B cell (primary cell): ENCODE results near the gene TRHDE. TPM values are rescaled to one million over a fixed set of nuclear protein-coding genes. Genes with fewer than 3 reads are reported as not detected.

Source experiments
- ATAC-seq: fragments of 200-7000 bp; cut with Tn5 transposase; one replicate; pipeline ENCODE4 v1.10.0; 2021; ENCODE audit warnings: low read depth, mild to moderate bottlenecking, moderate number of reproducible peaks, moderate library complexity
- CTCF ChIA-PET: fragments of 350-600 bp; sonication (Branson Sonifier 250); formaldehyde crosslinking; loops from one replicate; lab custom pipeline; 2021; ENCODE audit warnings: antibody characterized with exemption, inconsistent platforms; lab: Charles Lee
- POLR2A ChIA-PET: fragments of 350-600 bp; sonication (Branson Sonifier 250); formaldehyde crosslinking; loops from one replicate; lab custom pipeline; 2021; ENCODE audit warnings: antibody characterized with exemption; lab: Charles Lee
- DNase-seq: peaks from one replicate; pipeline ENCODE4 v3.0.0; 2013
- H2AFZ ChIP-seq: 2 replicates; pipeline ENCODE4 v1.6.1; 2012; ENCODE audit warnings: mild to moderate bottlenecking, low read depth, low read length; ENCODE audit not compliant: insufficient read depth, poor library complexity, severe bottlenecking
- H3K27ac ChIP-seq, 2 donors: 1 replicate in 1 of 2; 2 replicates in 1 of 2; pipeline ENCODE4 v1.5.1; 2012 to 2013; ENCODE audit warnings: low read length in 2 of 2, mild to moderate bottlenecking in 2 of 2, moderate library complexity in 1 of 2
- H3K27me3 ChIP-seq, 4 experiments: fragments of 200-600 bp in 1 of 4; sonication (generic) in 1 of 4; replicated peaks in 1 of 4; 1 replicate in 2 of 4; 2 replicates in 2 of 4; pipeline versions ENCODE4 v1.6.1 to v1.7.0; 2013 to 2016; ENCODE audit warnings: low read length in 3 of 4, mild to moderate bottlenecking in 2 of 4, mixed read lengths in 1 of 4, moderate library complexity in 1 of 4; ENCODE audit not compliant: insufficient read depth in 4 of 4, control insufficient read depth in 3 of 4; ENCODE audit errors: control extremely low read depth in 1 of 4
- H3K36me3 ChIP-seq, 2 experiments: replicated peaks in 1 of 2; 1 replicate in 1 of 2; 2 replicates in 1 of 2; pipeline versions ENCODE4 v1.6.1 to v1.7.1; 2013; ENCODE audit warnings: low read length in 1 of 2; ENCODE audit not compliant: insufficient read depth in 2 of 2, control insufficient read depth in 1 of 2; ENCODE audit errors: control extremely low read depth in 1 of 2, extremely low read depth in 1 of 2
- H3K4me1 ChIP-seq, 2 donors: fragments of 200-600 bp in 1 of 2; sonication (generic) in 1 of 2; 1 replicate in 1 of 2; 2 replicates in 1 of 2; pipeline versions ENCODE4 v1.5.1 to v1.6.1; 2013 to 2017; ENCODE audit warnings: low read length in 2 of 2; ENCODE audit not compliant: control insufficient read depth in 2 of 2, insufficient read depth in 2 of 2
- H3K4me2 ChIP-seq: replicated peaks from 2 replicates; pipeline ENCODE3; 2012; ENCODE audit warnings: mild to moderate bottlenecking, low read depth, low read length; ENCODE audit not compliant: poor library complexity, severe bottlenecking
- H3K4me3 ChIP-seq, 5 experiments: fragments of 200-600 bp in 1 of 5; sonication (generic) in 1 of 5; 1 replicate in 3 of 5; 2 replicates in 2 of 5; pipeline versions ENCODE4 v1.5.1 to v1.7.0; 2011 to 2016; ENCODE audit warnings: low read length in 4 of 5, mild to moderate bottlenecking in 4 of 5, low read depth in 2 of 5, control low read depth in 1 of 5, moderate library complexity in 1 of 5; ENCODE audit not compliant: insufficient read depth in 1 of 5; ENCODE audit errors: control extremely low read depth in 1 of 5, extremely low read depth in 1 of 5
- H3K79me2 ChIP-seq: fragments of 200-600 bp; sonication (generic); one replicate; pipeline ENCODE4 v1.6.0; 2016; ENCODE audit warnings: low read length; ENCODE audit not compliant: control insufficient read depth, insufficient read depth
- H3K9ac ChIP-seq: fragments of 200-600 bp; sonication (generic); 2 replicates; pipeline ENCODE4 v1.6.1; 2017; ENCODE audit warnings: mild to moderate bottlenecking, low read length, moderate library complexity
- H3K9me3 ChIP-seq, 3 donors: one replicate each; pipeline versions ENCODE4 v1.6.1 to v1.7.1; 2013; ENCODE audit warnings: low read length in 2 of 3; ENCODE audit not compliant: control insufficient read depth in 2 of 3, insufficient read depth in 1 of 3; ENCODE audit errors: control extremely low read depth in 1 of 3
- H4K20me1 ChIP-seq: 2 replicates; pipeline ENCODE4 v1.6.0; 2012; ENCODE audit warnings: mild to moderate bottlenecking, low read length; ENCODE audit not compliant: insufficient read depth, control insufficient read depth, poor library complexity, severe bottlenecking
- H3K27ac Mint-ChIP-seq: one replicate; pipeline ENCODE4 v1.8.0; 2021; ENCODE audit warnings: mixed read lengths
- H3K27me3 Mint-ChIP-seq: one replicate; pipeline ENCODE4 v1.8.0; 2021; ENCODE audit warnings: mixed read lengths
- H3K4me1 Mint-ChIP-seq: one replicate; pipeline ENCODE4 v1.8.0; 2021; ENCODE audit warnings: mixed read lengths
- H3K4me3 Mint-ChIP-seq: one replicate; pipeline ENCODE4 v1.8.0; 2021; ENCODE audit warnings: mixed read lengths
- H3K9me3 Mint-ChIP-seq: one replicate; pipeline ENCODE4 v1.8.0; 2022; ENCODE audit warnings: mixed read lengths; ENCODE audit not compliant: insufficient read depth
- EZH2 ChIP-seq: IDR thresholded peaks from 2 replicates; pipeline ENCODE4 v1.6.1; 2012; ENCODE audit warnings: borderline replicate concordance, low read depth, mild to moderate bottlenecking, moderate library complexity, low read length; ENCODE audit not compliant: insufficient read depth, poor library complexity, severe bottlenecking
- WGBS: methylation state at CpG from one replicate; pipeline ENCODE4 v1.1.5; 2013; ENCODE audit warnings: missing lambda C conversion rate; ENCODE audit not compliant: insufficient coverage; 5-methylcytosine and 5-hydroxymethylcytosine counted together
- intact Hi-C: fragments of 100-400 bp; cut with micrococcal nuclease; formaldehyde crosslinking; loops from one replicate; pipeline ENCODE4 v1.10.0; 2022
- polyA plus RNA-seq: library from polyadenylated mRNA; depleted of rRNA; stranded (reverse); fragments of >200 nt; gene quantifications from 2 replicates; pipeline ENCODE4 v1.2.3, GENCODE V29; 2012
- total RNA-seq, 2 donors: library from RNA; stranded (reverse); fragments of 120-200 nt in 1 of 2; gene quantifications; 1 replicate in 1 of 2; 2 replicates in 1 of 2; pipeline versions ENCODE4 v1.2.3 to v1.2.4, GENCODE V29; 2013 to 2022
- TF ChIP-seq, protein P1 (sequence below): fragments of 200-600 bp; IDR thresholded peaks from one replicate; pipeline ENCODE4 v1.8.0; 2022; ENCODE audit warnings: antibody characterized with exemption, mild to moderate bottlenecking

The TRHDE gene
- total and polyA plus RNA-seq, 2 donors (not counting 1 experiment from before 2014, with no cell fraction given): not detected

DNA sequence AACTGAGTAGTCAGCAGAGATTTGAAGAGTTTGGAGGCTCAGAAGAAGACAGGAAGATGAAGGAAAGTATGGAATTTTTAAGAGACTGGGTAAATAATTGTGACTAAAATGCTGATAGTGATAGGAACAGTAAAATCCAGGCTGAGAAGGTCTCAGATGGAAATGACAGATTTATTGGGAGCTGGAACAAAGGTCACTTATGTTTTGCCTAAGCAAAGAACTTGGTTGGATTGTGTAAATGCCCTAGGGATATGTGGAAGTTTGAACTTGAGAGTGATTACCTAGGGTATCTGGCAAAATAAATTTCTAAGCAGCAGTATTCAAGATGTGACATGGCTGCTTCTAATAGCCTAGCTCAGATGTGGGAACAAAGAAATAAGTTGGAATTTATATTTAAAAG lies 180.9 kb downstream of the TRHDE start:
- intact Hi-C loops: no loop called here
- POLR2A ChIA-PET: no interaction called here

GRCh38 chr12:72453550-72453949 lies 181.4 kb downstream of the TRHDE start:
- no peaks in the 10 kb centered on the region for H3K27me3 Mint-ChIP-seq
- Histone ChIP-seq H3K36me3 (no peaks in the 10 kb centered on the region), H3K79me2 (no peaks in the 10 kb centered on the region), H3K27me3 (no peaks in the 10 kb centered on the region), H3K4me1 (no peaks in the 10 kb centered on the region), H3K4me2 (no peak overlapping the region), H3K9ac (no peak overlapping the region), H4K20me1 (no peaks in the 10 kb centered on the region), H2AFZ (no peak overlapping the region), H3K4me3 (no peak overlapping the region), H3K27ac (no peak overlapping the region), H3K9me3 (peaks cover 0 to 4% (median 3%) of the 10 kb centered on the region in 3 donors)
- ATAC-seq: no peak
- no peak overlapping the region for H3K4me3 Mint-ChIP-seq
- intact Hi-C loops: no loop called here
- ChIA-PET CTCF (no interaction called here), POLR2A (no interaction called here)
- no peak overlapping the region for H3K27ac Mint-ChIP-seq
- no peak for DNase-seq
- H3K9me3 Mint-ChIP-seq: peaks cover 6% of the 10 kb centered on the region
- TF ChIP-seq, protein P1, sequence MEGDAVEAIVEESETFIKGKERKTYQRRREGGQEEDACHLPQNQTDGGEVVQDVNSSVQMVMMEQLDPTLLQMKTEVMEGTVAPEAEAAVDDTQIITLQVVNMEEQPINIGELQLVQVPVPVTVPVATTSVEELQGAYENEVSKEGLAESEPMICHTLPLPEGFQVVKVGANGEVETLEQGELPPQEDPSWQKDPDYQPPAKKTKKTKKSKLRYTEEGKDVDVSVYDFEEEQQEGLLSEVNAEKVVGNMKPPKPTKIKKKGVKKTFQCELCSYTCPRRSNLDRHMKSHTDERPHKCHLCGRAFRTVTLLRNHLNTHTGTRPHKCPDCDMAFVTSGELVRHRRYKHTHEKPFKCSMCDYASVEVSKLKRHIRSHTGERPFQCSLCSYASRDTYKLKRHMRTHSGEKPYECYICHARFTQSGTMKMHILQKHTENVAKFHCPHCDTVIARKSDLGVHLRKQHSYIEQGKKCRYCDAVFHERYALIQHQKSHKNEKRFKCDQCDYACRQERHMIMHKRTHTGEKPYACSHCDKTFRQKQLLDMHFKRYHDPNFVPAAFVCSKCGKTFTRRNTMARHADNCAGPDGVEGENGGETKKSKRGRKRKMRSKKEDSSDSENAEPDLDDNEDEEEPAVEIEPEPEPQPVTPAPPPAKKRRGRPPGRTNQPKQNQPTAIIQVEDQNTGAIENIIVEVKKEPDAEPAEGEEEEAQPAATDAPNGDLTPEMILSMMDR: no peak
- TF ChIP-seq EZH2: no peak
- no peaks in the 10 kb centered on the region for H3K4me1 Mint-ChIP-seq
- WGBS: 82% methylated on average over 2 of the region's 2 CpGs

More for the DNA sequence above, 180.9 kb downstream of the TRHDE start:
- DNase-seq (no peak), ATAC-seq (no peak)
- no peaks in the 10 kb centered on the region for H4K20me1 ChIP-seq
- CTCF ChIA-PET: no interaction called here
- H3K27me3 Mint-ChIP-seq: no peaks in the 10 kb centered on the region
- H3K79me2 ChIP-seq: no peaks in the 10 kb centered on the region
- no peak overlapping the region for H3K4me2 ChIP-seq
- no peaks in the 10 kb centered on the region for H3K4me1 ChIP-seq
- TF ChIP-seq, protein P1: no peak
- TF ChIP-seq EZH2: no peak
- no peak overlapping the region for H2AFZ ChIP-seq
- H3K9ac ChIP-seq: no peak overlapping the region
- no peak overlapping the region for H3K27ac ChIP-seq
- no peak overlapping the region for H3K4me3 ChIP-seq
- H3K27me3 ChIP-seq: no peaks in the 10 kb centered on the region
- no peaks in the 10 kb centered on the region for H3K36me3 ChIP-seq
- peaks cover 0 to 4% (median 3%) of the 10 kb centered on the region in 3 donors for H3K9me3 ChIP-seq
- no peak overlapping the region for H3K4me3 Mint-ChIP-seq
- peaks cover 6% of the 10 kb centered on the region for H3K9me3 Mint-ChIP-seq
- H3K27ac Mint-ChIP-seq: no peak overlapping the region
- no peaks in the 10 kb centered on the region for H3K4me1 Mint-ChIP-seq
